Activated CD4-positive, CD25-positive, alpha-beta regulatory T cell treated with anti-CD3 and anti-CD28 coated beads, Interleukin-2, amount 50 U/mL, for 72 hours (primary cell): ENCODE measurements around the gene SNTG2.
"Not testable (repeated sequence)": the region's sequence is repeated elsewhere in the genome, so short reads cannot be mapped to it uniquely, and the experiment has no call there.

Experiments used
- DNase-seq: peaks from one replicate; pipeline ENCODE4 v3.0.0; 2021

SNTG2 gene

GRCh38 chr2:1055014-1055595 is 104.5 kb downstream of the SNTG2 start:
- no peak for DNase-seq

GRCh38 chr2:1060372-1060771 is 109.7 kb downstream of the SNTG2 start:
- DNase-seq, result no peak

GRCh38 chr2:1060987-1061386 is 110.3 kb downstream of the SNTG2 start:
- DNase-seq, result no peak

GRCh38 chr2:1068241-1068640 is 117.6 kb downstream of the SNTG2 start:
- DNase-seq, result no peak

GRCh38 chr2:1068822-1069221 is 118.2 kb downstream of the SNTG2 start:
- DNase-seq, result no peak

GRCh38 chr2:1069847-1070246 is 119.2 kb downstream of the SNTG2 start:
- DNase-seq, result no peak

- no peak for DNase-seq
Measured at GRCh38 chr2:1070601-1071000, 120.0 kb downstream of the SNTG2 start.

- no peak for DNase-seq
Measured at GRCh38 chr2:1071650-1072049, 121.0 kb downstream of the SNTG2 start.

- no peak for DNase-seq
Measured at GRCh38 chr2:1072250-1072649, 121.6 kb downstream of the SNTG2 start.

GRCh38 chr2:1077911-1078310 is 127.3 kb downstream of the SNTG2 start:
- DNase-seq, result no peak

GRCh38 chr2:1078326-1078725 is 127.7 kb downstream of the SNTG2 start:
- no peak for DNase-seq

- DNase-seq, result no peak
Measured at GRCh38 chr2:1079873-1080799, 129.5 kb downstream of the SNTG2 start.

- DNase-seq, result no peak
Measured at GRCh38 chr2:1081451-1082225, 131.0 kb downstream of the SNTG2 start.

GRCh38 chr2:1082456-1083205 is 132.0 kb downstream of the SNTG2 start:
- DNase-seq, result no peak

GRCh38 chr2:1088192-1088860 is 137.7 kb downstream of the SNTG2 start:
- DNase-seq, result no peak

- DNase-seq, result no peak
Measured at GRCh38 chr2:1088940-1089339, 138.3 kb downstream of the SNTG2 start.

- DNase-seq, result no peak
Measured at GRCh38 chr2:1091895-1092585, 141.4 kb downstream of the SNTG2 start.

- DNase-seq, result not testable (repeated sequence)
Measured at GRCh38 chr2:1093668-1094067, 143.0 kb downstream of the SNTG2 start.

GRCh38 chr2:1097101-1097500 is 146.5 kb downstream of the SNTG2 start:
- DNase-seq, result no peak

- DNase-seq, result no peak
Measured at GRCh38 chr2:1099418-1099817, 148.8 kb downstream of the SNTG2 start.

- DNase-seq, result no peak
Measured at GRCh38 chr2:1101011-1101782, 150.5 kb downstream of the SNTG2 start.
